NCI-H2227 treated with DMSO at 0.1 percent for 48 hours (cell line): ENCODE results near the gene TNNT2.

Experiments
- DNase-seq: peaks from one replicate; lab custom pipeline; 2025; lab: John Stamatoyannopoulos, UW

Gene TNNT2

GRCh38 chr1:201356701-201357100 lies 20.8 kb downstream of the TNNT2 start:
- no peak for DNase-seq

GRCh38 chr1:201356236-201356635 lies 21.2 kb downstream of the TNNT2 start:
- no peak for DNase-seq

GRCh38 chr1:201355471-201355870 lies 22.0 kb downstream of the TNNT2 start:
- DNase-seq = no peak

GRCh38 chr1:201354901-201355295 lies 22.6 kb downstream of the TNNT2 start:
- no peak for DNase-seq

GRCh38 chr1:201354151-201354900 lies 23.2 kb downstream of the TNNT2 start:
- DNase-seq = no peak

- DNase-seq = no peak
These were observed 24.1 kb downstream of the TNNT2 start for GRCh38 chr1:201353186-201353940.

GRCh38 chr1:201351617-201352016 lies 25.9 kb downstream of the TNNT2 start:
- DNase-seq = no peak

GRCh38 chr1:201350884-201351283 lies 26.6 kb downstream of the TNNT2 start:
- no peak for DNase-seq

- no peak for DNase-seq
These were observed 27.1 kb downstream of the TNNT2 start for GRCh38 chr1:201350361-201350725.

- no peak for DNase-seq
These were observed 28.4 kb downstream of the TNNT2 start for GRCh38 chr1:201349092-201349491.

- peak; percentile 35 for DNase-seq
These were observed 29.3 kb downstream of the TNNT2 start for GRCh38 chr1:201348211-201348566.

GRCh38 chr1:201347498-201348210 lies 29.8 kb downstream of the TNNT2 start:
- DNase-seq = no peak

GRCh38 chr1:201346987-201347386 lies 30.5 kb downstream of the TNNT2 start:
- DNase-seq = no peak

- peak; percentile 2 for DNase-seq
These were observed 31.0 kb downstream of the TNNT2 start for GRCh38 chr1:201346337-201346939.

- DNase-seq = no peak
These were observed 32.5 kb downstream of the TNNT2 start for GRCh38 chr1:201345081-201345355.

GRCh38 chr1:201344206-201345080 lies 33.0 kb downstream of the TNNT2 start:
- no peak for DNase-seq

GRCh38 chr1:201341377-201341776 lies 36.1 kb downstream of the TNNT2 start:
- DNase-seq = no peak

GRCh38 chr1:201336711-201337450 lies 40.6 kb downstream of the TNNT2 start:
- DNase-seq = no peak

GRCh38 chr1:201335901-201336300 lies 41.6 kb downstream of the TNNT2 start:
- no peak for DNase-seq

GRCh38 chr1:201335174-201335870 lies 42.2 kb downstream of the TNNT2 start:
- no peak for DNase-seq
